GM12878 (cell line): ENCODE results near the gene COX6A1.

Experiments
- EP300 ChIP-seq, 2 experiments: fragments of 150-350 bp in 1 of 2; IDR thresholded peaks; 2 replicates each; pipeline ENCODE4 v1.6.1; 2011 to 2012; ENCODE audit warnings: low read depth in 2 of 2, low read length in 2 of 2, borderline replicate concordance in 1 of 2, improper control_type of control experiment in 1 of 2, inconsistent platforms in 1 of 2; ENCODE audit not compliant: control insufficient read depth in 1 of 2
- JUND ChIP-seq: IDR thresholded peaks from 2 replicates; pipeline ENCODE4 v1.6.1; 2012; ENCODE audit warnings: low read depth, mild to moderate bottlenecking, low read length, improper control_type of control experiment, moderate library complexity
- NRF1 ChIP-seq: conservative IDR thresholded peaks from 2 replicates; pipeline ENCODE4 v1.6.1; 2011; ENCODE audit warnings: mild to moderate bottlenecking, low read depth, low read length, improper control_type of control experiment
- POLR2AphosphoS5 ChIP-seq: IDR thresholded peaks from 2 replicates; pipeline ENCODE4 v1.6.1; 2011; ENCODE audit warnings: mild to moderate bottlenecking, low read length, inconsistent platforms
- RBBP5 ChIP-seq: fragments of 200-600 bp; sonication (generic); conservative IDR thresholded peaks from 2 replicates; pipeline ENCODE4 v1.6.1; 2016
- SIN3A ChIP-seq: IDR thresholded peaks from 2 replicates; pipeline ENCODE4 v1.6.1; 2012; ENCODE audit warnings: low read depth, low read length, improper control_type of control experiment
- TAF1 ChIP-seq: IDR thresholded peaks from 2 replicates; pipeline ENCODE4 v1.6.1; 2011; ENCODE audit warnings: mild to moderate bottlenecking, low read depth, low read length, borderline replicate concordance
- TF ChIP-seq, protein P1 (sequence below), 3 experiments: IDR thresholded peaks in 2 of 3; conservative IDR thresholded peaks in 1 of 3; 2 replicates each; pipeline ENCODE4 v1.5.1; 2011; ENCODE audit warnings: low read depth in 3 of 3, low read length in 3 of 3, mild to moderate bottlenecking in 3 of 3, control low read depth in 2 of 3, moderate library complexity in 2 of 3, inconsistent platforms in 1 of 3, mixed read lengths in 1 of 3; ENCODE audit not compliant: control insufficient read depth in 2 of 3, insufficient read depth in 1 of 3; ENCODE audit errors: extremely low read depth in 1 of 3
- TF ChIP-seq, protein P2 (sequence below): IDR thresholded peaks from 2 replicates; pipeline ENCODE4 v1.6.1; 2011; ENCODE audit warnings: low read depth, low read length, improper control_type of control experiment, borderline replicate concordance

DNA sequence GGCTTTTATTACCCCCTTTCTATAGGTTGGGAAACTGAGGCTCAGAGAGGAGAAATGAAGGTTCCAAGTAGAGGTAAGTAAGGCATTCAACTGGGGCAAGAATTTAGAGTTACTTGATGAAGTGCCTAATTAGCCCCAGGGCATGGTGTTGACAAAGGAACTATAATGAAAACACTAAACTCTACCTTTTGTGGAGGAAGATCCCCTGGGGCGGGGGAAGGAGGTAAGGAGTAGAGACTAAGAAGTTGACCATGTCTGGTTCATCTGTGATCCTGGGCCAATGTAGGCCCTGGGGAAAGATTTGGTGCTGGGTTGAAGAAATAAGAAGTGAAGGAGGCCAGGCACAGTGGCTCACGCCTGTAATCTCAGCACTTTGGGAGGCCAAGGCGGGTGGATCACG lies 16.2 kb upstream of the COX6A1 start:
- TF ChIP-seq JUND (no peak), POLR2AphosphoS5 (no peak), SIN3A (no peak), TAF1 (no peak), EP300 (IDR thresholded peaks at IDR 0.05; ENCODE audit: borderline replicate concordance in 1 of 2, control insufficient read depth in 1 of 2, low read depth in 2 of 2, low read length in 2 of 2) (no peak), RBBP5 (no peak), NRF1 (no peak)
- TF ChIP-seq, protein P1, sequence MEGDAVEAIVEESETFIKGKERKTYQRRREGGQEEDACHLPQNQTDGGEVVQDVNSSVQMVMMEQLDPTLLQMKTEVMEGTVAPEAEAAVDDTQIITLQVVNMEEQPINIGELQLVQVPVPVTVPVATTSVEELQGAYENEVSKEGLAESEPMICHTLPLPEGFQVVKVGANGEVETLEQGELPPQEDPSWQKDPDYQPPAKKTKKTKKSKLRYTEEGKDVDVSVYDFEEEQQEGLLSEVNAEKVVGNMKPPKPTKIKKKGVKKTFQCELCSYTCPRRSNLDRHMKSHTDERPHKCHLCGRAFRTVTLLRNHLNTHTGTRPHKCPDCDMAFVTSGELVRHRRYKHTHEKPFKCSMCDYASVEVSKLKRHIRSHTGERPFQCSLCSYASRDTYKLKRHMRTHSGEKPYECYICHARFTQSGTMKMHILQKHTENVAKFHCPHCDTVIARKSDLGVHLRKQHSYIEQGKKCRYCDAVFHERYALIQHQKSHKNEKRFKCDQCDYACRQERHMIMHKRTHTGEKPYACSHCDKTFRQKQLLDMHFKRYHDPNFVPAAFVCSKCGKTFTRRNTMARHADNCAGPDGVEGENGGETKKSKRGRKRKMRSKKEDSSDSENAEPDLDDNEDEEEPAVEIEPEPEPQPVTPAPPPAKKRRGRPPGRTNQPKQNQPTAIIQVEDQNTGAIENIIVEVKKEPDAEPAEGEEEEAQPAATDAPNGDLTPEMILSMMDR (IDR thresholded peaks at IDR 0.05 in 2 of 3, conservative IDR thresholded peaks at IDR 0.05 in 1 of 3; ENCODE audit: control insufficient read depth in 2 of 3, extremely low read depth in 1 of 3, insufficient read depth in 1 of 3, low read depth in 3 of 3, low read length in 3 of 3): no peak
- TF ChIP-seq, protein P2, sequence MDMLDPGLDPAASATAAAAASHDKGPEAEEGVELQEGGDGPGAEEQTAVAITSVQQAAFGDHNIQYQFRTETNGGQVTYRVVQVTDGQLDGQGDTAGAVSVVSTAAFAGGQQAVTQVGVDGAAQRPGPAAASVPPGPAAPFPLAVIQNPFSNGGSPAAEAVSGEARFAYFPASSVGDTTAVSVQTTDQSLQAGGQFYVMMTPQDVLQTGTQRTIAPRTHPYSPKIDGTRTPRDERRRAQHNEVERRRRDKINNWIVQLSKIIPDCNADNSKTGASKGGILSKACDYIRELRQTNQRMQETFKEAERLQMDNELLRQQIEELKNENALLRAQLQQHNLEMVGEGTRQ: no peak
